Measurements from ENCODE around the gene TCOF1.

Gene TCOF1

GRCh38 chr5:150312518-150312917 is 45.0 kb upstream of the TCOF1 start:
- H3K4me3 ChIP-seq (replicated peaks; ENCODE audit: low read depth, low read length) = no peak overlapping the region
- no peak for TF ChIP-seq CTCF (IDR thresholded peaks at IDR 0.05; ENCODE audit: low read depth, low read length, missing control alignments)

GRCh38 chr5:150313501-150313900 is 44.0 kb upstream of the TCOF1 start:
- no peak overlapping the region for H3K4me3 ChIP-seq (replicated peaks; ENCODE audit: low read depth, low read length)
- DNase-seq (ENCODE audit: extremely low read depth, low read depth) = no peak
- TF ChIP-seq CTCF (IDR thresholded peaks at IDR 0.05; ENCODE audit: low read depth, low read length, missing control alignments) = no peak

More at GRCh38 chr5:150312518-150312917, 45.0 kb upstream of the TCOF1 start:
- DNase-seq (ENCODE audit: extremely low read depth, low read depth) = no peak

- no peak for TF ChIP-seq CTCF (IDR thresholded peaks at IDR 0.05; ENCODE audit: low read depth, low read length, missing control alignments)
- no peak for DNase-seq (ENCODE audit: extremely low read depth, low read depth)
- no peak overlapping the region for H3K4me3 ChIP-seq (replicated peaks; ENCODE audit: low read depth, low read length)
Observed at GRCh38 chr5:150313921-150314716, 43.4 kb upstream of the TCOF1 start.

GRCh38 chr5:150315245-150315644 is 42.3 kb upstream of the TCOF1 start:
- H3K4me3 ChIP-seq (replicated peaks; ENCODE audit: low read depth, low read length) = no peak overlapping the region
- no peak for TF ChIP-seq CTCF (IDR thresholded peaks at IDR 0.05; ENCODE audit: low read depth, low read length, missing control alignments)
- DNase-seq (ENCODE audit: extremely low read depth, low read depth) = no peak

GRCh38 chr5:150316320-150316719 is 41.2 kb upstream of the TCOF1 start:
- no peak overlapping the region for H3K4me3 ChIP-seq (replicated peaks; ENCODE audit: low read depth, low read length)
- DNase-seq (ENCODE audit: extremely low read depth, low read depth) = no peak
- TF ChIP-seq CTCF (IDR thresholded peaks at IDR 0.05; ENCODE audit: low read depth, low read length, missing control alignments) = no peak

GRCh38 chr5:150317048-150318003 is 40.2 kb upstream of the TCOF1 start:
- no peak overlapping the region for H3K4me3 ChIP-seq (replicated peaks; ENCODE audit: low read depth, low read length)
- TF ChIP-seq CTCF (IDR thresholded peaks at IDR 0.05; ENCODE audit: low read depth, low read length, missing control alignments) = no peak
- DNase-seq (ENCODE audit: extremely low read depth, low read depth) = peak; percentile 75
